PC-9 (cell line): ENCODE results near the gene ATF2. TPM values are rescaled to one million over a fixed set of nuclear protein-coding genes. Genes with fewer than 3 reads are reported as not detected.

Experiments
- BruUV-seq: library from RNA; stranded (reverse); fragments of 400-500 nt; replicated peaks from 2 replicates; lab custom pipeline; 2021; lab: Mats Ljungman, UMichigan
- CTCF ChIA-PET: fragments of 300-600 bp; sonication (Branson Sonifier 250); formaldehyde crosslinking; loops from one replicate; lab custom pipeline; 2022; ENCODE audit warnings: antibody characterized with exemption; lab: Charles Lee
- POLR2A ChIA-PET: fragments of 300-600 bp; sonication (Branson Sonifier 250); formaldehyde crosslinking; loops from one replicate; lab custom pipeline; 2022; ENCODE audit warnings: antibody characterized with exemption; ENCODE audit not compliant: unreplicated experiment; lab: Charles Lee
- DNase-seq, 2 experiments: peaks; one replicate each; pipeline versions ENCODE4 v3.0.0 to v3.0.0-alpha.2; 2015 to 2022; ENCODE audit warnings: mixed read lengths in 1 of 2
- H2AFZ ChIP-seq: fragments of 200-600 bp; sonication (generic); 2 replicates; pipeline ENCODE4 v1.8.1; 2017; ENCODE audit warnings: antibody characterized with exemption
- H3F3A ChIP-seq: fragments of 200-600 bp; sonication (generic); 2 replicates; pipeline ENCODE4 v1.8.1; 2017; ENCODE audit warnings: antibody characterized with exemption, mild to moderate bottlenecking, low read depth; ENCODE audit not compliant: insufficient read depth
- H3K27ac ChIP-seq: fragments of 200-600 bp; sonication (generic); 2 replicates; pipeline ENCODE4 v1.6.1; 2016; ENCODE audit warnings: mixed run types
- H3K27me3 ChIP-seq: fragments of 200-600 bp; sonication (generic); 2 replicates; pipeline ENCODE4 v1.6.1; 2016; ENCODE audit warnings: low read depth, mixed run types; ENCODE audit not compliant: insufficient read depth
- H3K36me3 ChIP-seq: fragments of 200-600 bp; sonication (generic); 2 replicates; pipeline ENCODE4 v1.6.1; 2016; ENCODE audit warnings: low read depth, mixed run types
- H3K4me1 ChIP-seq: fragments of 200-600 bp; sonication (generic); replicated peaks from 2 replicates; pipeline ENCODE4 v1.6.1; 2016; ENCODE audit warnings: mixed run types; ENCODE audit not compliant: insufficient read depth
- H3K4me2 ChIP-seq: fragments of 200-600 bp; sonication (generic); 2 replicates; pipeline ENCODE4 v1.6.1; 2017; ENCODE audit warnings: mixed run types
- H3K4me3 ChIP-seq: fragments of 200-600 bp; sonication (generic); 2 replicates; pipeline ENCODE4 v1.6.1; 2016; ENCODE audit warnings: mixed run types
- H3K79me2 ChIP-seq: fragments of 200-600 bp; sonication (generic); 2 replicates; pipeline ENCODE4 v1.6.1; 2017; ENCODE audit warnings: low read depth, mixed run types
- H3K9me2 ChIP-seq: fragments of 200-600 bp; sonication (generic); 2 replicates; pipeline ENCODE4 v1.8.1; 2017; ENCODE audit warnings: mild to moderate bottlenecking; ENCODE audit not compliant: insufficient read depth
- H3K9me3 ChIP-seq: fragments of 200-600 bp; sonication (generic); 2 replicates; pipeline ENCODE4 v1.8.1; 2016; ENCODE audit warnings: low read depth; ENCODE audit not compliant: insufficient read depth
- H4K20me1 ChIP-seq: fragments of 200-600 bp; sonication (generic); 2 replicates; pipeline ENCODE4 v1.8.1; 2017; ENCODE audit not compliant: insufficient read depth
- CTCF ChIP-seq: fragments of 200-600 bp; sonication (generic); conservative IDR thresholded peaks from 2 replicates; pipeline ENCODE4 v1.6.1; 2017; ENCODE audit warnings: mixed run types, antibody characterized with exemption, mild to moderate bottlenecking, moderate library complexity
- EZH2 ChIP-seq: fragments of 200-600 bp; sonication (generic); IDR thresholded peaks from 2 replicates; pipeline ENCODE4 v1.8.0; 2017; ENCODE audit warnings: antibody characterized with exemption, low read depth
- intact Hi-C: fragments of 100-400 bp; cut with micrococcal nuclease; formaldehyde crosslinking; loops from one replicate; pipeline ENCODE4 v1.10.0; 2022; ENCODE audit not compliant: unreplicated experiment
- total RNA-seq: library from RNA; stranded (reverse); gene quantifications from 2 replicates; pipeline ENCODE4 v1.2.3, GENCODE V29; 2021

Gene ATF2
- total RNA-seq, 1 experiment from 2014 or later, result 94.5 TPM

GRCh38 chr2:175147186-175147585 lies 20.8 kb downstream of the ATF2 start:
- no peak for DNase-seq
- intact Hi-C loops, result no loop called here
- Histone ChIP-seq H3K79me2 (peaks cover 79% of the 10 kb centered on the region), H3K36me3 (peaks cover 9% of the 10 kb centered on the region), H3K9me3 (no peaks in the 10 kb centered on the region), H3K4me1 (0 out of 2 replicates have a peak, but pooled peaks cover 2% of the 10 kb centered on the region), H2AFZ (no peak overlapping the region), H3K4me2 (no peak overlapping the region), H3K4me3 (no peak overlapping the region), H4K20me1 (peaks cover 76% of the 10 kb centered on the region), H3K27ac (no peak overlapping the region), H3K27me3 (no peaks in the 10 kb centered on the region), H3K9me2 (no peaks in the 10 kb centered on the region; the same call in 1 of the 2 replicates), H3F3A (0 out of 2 replicates have a peak, but pooled peaks cover 4% of the 10 kb centered on the region)
- no TSS peak for BruUV-seq
- CTCF ChIA-PET, result no interaction called here
- TF ChIP-seq EZH2, result no peak
- TF ChIP-seq CTCF, result no peak
- POLR2A ChIA-PET, result no interaction called here

- H3K4me1 ChIP-seq, result no peaks in the 10 kb centered on the region
- peaks cover 62% of the 10 kb centered on the region for H3K79me2 ChIP-seq
- H2AFZ ChIP-seq, result no peak overlapping the region
- DNase-seq, result no peak
- POLR2A ChIA-PET, result no interaction called here
- BruUV-seq, result no TSS peak
- CTCF ChIA-PET, result no interaction called here
- no peak overlapping the region for H3K27ac ChIP-seq
- intact Hi-C loops, result no loop called here
- H3K36me3 ChIP-seq, result peaks cover 2% of the 10 kb centered on the region
- H4K20me1 ChIP-seq, result peaks cover 76% of the 10 kb centered on the region
- H3K4me3 ChIP-seq, result no peak overlapping the region
- no peaks in the 10 kb centered on the region for H3K27me3 ChIP-seq
- H3K9me3 ChIP-seq, result no peaks in the 10 kb centered on the region
- H3F3A ChIP-seq, result no peaks in the 10 kb centered on the region
- no peaks in the 10 kb centered on the region for H3K9me2 ChIP-seq
- H3K4me2 ChIP-seq, result no peak overlapping the region
- no peak for TF ChIP-seq CTCF
- no peak for TF ChIP-seq EZH2
Measured at GRCh38 chr2:175143678-175144077, 24.3 kb downstream of the ATF2 start.

- H3K9me2 ChIP-seq, result no peaks in the 10 kb centered on the region
- no peak overlapping the region for H3K4me3 ChIP-seq
- TF ChIP-seq EZH2, result no peak
- TF ChIP-seq CTCF, result no peak
- H3K9me3 ChIP-seq, result no peaks in the 10 kb centered on the region
- DNase-seq, result no peak
- POLR2A ChIA-PET, result no interaction called here
- no peak overlapping the region for H3K4me2 ChIP-seq
- H4K20me1 ChIP-seq, result peaks cover 76% of the 10 kb centered on the region
- peaks cover 58% of the 10 kb centered on the region for H3K79me2 ChIP-seq
- no peak overlapping the region for H2AFZ ChIP-seq
- no peaks in the 10 kb centered on the region for H3K27me3 ChIP-seq
- CTCF ChIA-PET, result interaction anchor here (0.7 kb wide), 1 partner anchor 66 kb away, joined by 7 read pairs; no protein-coding TSS in a partner anchor
- no peaks in the 10 kb centered on the region for H3K4me1 ChIP-seq
- H3K36me3 ChIP-seq, result peaks cover 4% of the 10 kb centered on the region
- intact Hi-C loops, result no loop called here
- BruUV-seq, result no TSS peak
- H3K27ac ChIP-seq, result no peak overlapping the region
- no peaks in the 10 kb centered on the region for H3F3A ChIP-seq
Measured at GRCh38 chr2:175143191-175143590, 24.8 kb downstream of the ATF2 start.
